A549 (cell line): ENCODE data around the gene ELOB. TPM values are rescaled to one million over a fixed set of nuclear protein-coding genes. Genes with fewer than 3 reads are reported as not detected.
"Not testable (repeated sequence)": the region's sequence is repeated elsewhere in the genome, so short reads cannot be mapped to it uniquely, and the experiment has no call there.

Experiments used
- ATAC-seq, 2 experiments: fragments of 200-7000 bp in 1 of 2; fragments of >200 bp in 1 of 2; cut with Nextera tagmentation in 1 of 2; cut with Tn5 transposase in 1 of 2; 3 replicates each; pipeline versions ENCODE4 v1.8.0 to v1.9.1; 2018 to 2020; ENCODE audit warnings: mild to moderate bottlenecking in 1 of 2, moderate library complexity in 1 of 2
- CTCF ChIA-PET: fragments of 300-600 bp; sonication (Branson Sonifier 250); formaldehyde crosslinking; extraction: SDS; loops from one replicate; lab custom pipeline; 2021; ENCODE audit warnings: antibody characterized with exemption, inconsistent platforms; lab: Yijun Ruan, JAX
- POLR2A ChIA-PET: fragments of 350-600 bp; formaldehyde crosslinking; extraction: SDS; loops from one replicate; lab custom pipeline; 2021; ENCODE audit warnings: antibody characterized with exemption, inconsistent platforms; lab: Yijun Ruan, JAX
- DNase-seq, 2 experiments: peaks; one replicate each; pipeline versions ENCODE4 v3.0.0 to v3.0.0-alpha.2; 2011 to 2016; ENCODE audit warnings: low read depth in 1 of 2, low spot score in 1 of 2
- FAIRE-seq: peaks from 2 replicates; lab custom pipeline; 2011; peaks lifted over from hg19 to GRCh38; lab: Jason Lieb, UNC
- H3K27ac ChIP-seq, 2 experiments: fragments of >200 bp; sonication (Bioruptor Twin); formaldehyde crosslinking; 3 replicates each; pipeline ENCODE4 v1.5.1; 2016 to 2017
- H3K4me1 ChIP-seq: fragments of >200 bp; sonication (Bioruptor Twin); formaldehyde crosslinking; 3 replicates; pipeline ENCODE4 v1.6.1; 2016
- H3K4me2 ChIP-seq: fragments of >200 bp; sonication (Bioruptor Twin); formaldehyde crosslinking; 3 replicates; pipeline ENCODE4 v1.6.1; 2016
- H3K4me3 ChIP-seq: fragments of >200 bp; sonication (Bioruptor Twin); formaldehyde crosslinking; 3 replicates; pipeline ENCODE4 v1.5.1; 2016
- H3K9me3 ChIP-seq: fragments of >200 bp; sonication (Bioruptor Twin); formaldehyde crosslinking; 3 replicates; pipeline ENCODE4 v1.6.1; 2016
- WGBS: methylation state at CpG from one replicate; pipeline ENCODE4 v1.1.6; 2017; ENCODE audit errors: missing lambda C conversion rate; 5-methylcytosine and 5-hydroxymethylcytosine counted together
- polyA plus RNA-seq, 4 experiments: library from polyadenylated mRNA; depleted of rRNA in 3 of 4; stranded (reverse); fragments of >200 nt; fragmentation: RNase III in 1 of 4; extraction: RNeasy Plus Mini Kit Qiagen cat#74134 plus additional on column Dnase treatment in 1 of 4; gene quantifications; 2 replicates in 3 of 4; 3 replicates in 1 of 4; pipeline ENCODE4 v1.2.3, GENCODE V29; 2011 to 2017
- small RNA-seq, 6 experiments: library from RNA; depleted of rRNA; stranded (forward); fragments of <200 nt; gene quantifications; one replicate each; pipeline ENCODE3, GENCODE V24; 2012

Gene ELOB
- polyA plus RNA-seq, 2 of the 4 experiments (the other 2 are of a cell fraction) = 136 to 494 TPM

- H3K9me3 ChIP-seq, DNase-seq, ATAC-seq, POLR2A ChIA-PET, FAIRE-seq: not testable (repeated sequence)
- Histone ChIP-seq H3K27ac (peak overlapping the region; percentile 94 to 99), H3K4me1 (peaks cover 28% of the 10 kb centered on the region; the same call in 2 of the 3 replicates), H3K4me2 (peak overlapping the region; percentile 85), H3K4me3 (peak overlapping the region; percentile 88)
- CTCF ChIA-PET = interaction anchor here (0.8 to 1.5 kb wide), 3 partner anchors 9 to 146 kb away, joined by 3 to 5 read pairs (median 5); no protein-coding TSS in a partner anchor
- WGBS = 53% methylated on average over 14 of the region's 14 CpGs
Measured at GRCh38 chr16:2721634-2722173, 55.4 kb downstream of the ELOB start.

Small RNA genes lying within 50 kb of the gene (small RNA-seq; reads per million reads assigned to genes)
- 0 to 5.2 (median 1.1) reads per million in 6 experiments for gene SNORA3C

Other genes starting within 250 kb of the ELOB start
- not detected in 2 replicates for gene CEMP1, start 245.9 kb downstream of the ELOB start, polyA plus RNA-seq (2011; rRNA removed)
- gene CEMP1, start 245.9 kb downstream of the ELOB start, polyA plus RNA-seq (2017; fragmentation: RNase III; extraction: RNeasy Plus Mini Kit Qiagen cat#74134 plus additional on column Dnase treatment) = not detected in 3 replicates
- gene PDPK1, start 239.3 kb downstream of the ELOB start, polyA plus RNA-seq (2011; rRNA removed) = 29.7 and 38.1 TPM in 2 replicates
- 17.3 to 17.8 TPM (median 17.7 TPM) in 3 replicates for gene PDPK1, start 239.3 kb downstream of the ELOB start, polyA plus RNA-seq (2017; fragmentation: RNase III; extraction: RNeasy Plus Mini Kit Qiagen cat#74134 plus additional on column Dnase treatment)
- gene KCTD5, start 94.8 kb downstream of the ELOB start, polyA plus RNA-seq (2011; rRNA removed) = 22.4 and 26.1 TPM in 2 replicates
- gene KCTD5, start 94.8 kb downstream of the ELOB start, polyA plus RNA-seq (2017; fragmentation: RNase III; extraction: RNeasy Plus Mini Kit Qiagen cat#74134 plus additional on column Dnase treatment) = 22.8 to 26.3 TPM (median 22.9 TPM) in 3 replicates
- gene PRSS27, start 57.1 kb downstream of the ELOB start, polyA plus RNA-seq (2011; rRNA removed) = 1.00 and 1.1 TPM in 2 replicates
- gene PRSS27, start 57.1 kb downstream of the ELOB start, polyA plus RNA-seq (2017; fragmentation: RNase III; extraction: RNeasy Plus Mini Kit Qiagen cat#74134 plus additional on column Dnase treatment) = 0.62 to 1.3 TPM (median 1.2 TPM) in 3 replicates
- gene SRRM2, start 24.6 kb downstream of the ELOB start, polyA plus RNA-seq (2011; rRNA removed) = 167 and 231 TPM in 2 replicates
- 473 to 527 TPM (median 512 TPM) in 3 replicates for gene SRRM2, start 24.6 kb downstream of the ELOB start, polyA plus RNA-seq (2017; fragmentation: RNase III; extraction: RNeasy Plus Mini Kit Qiagen cat#74134 plus additional on column Dnase treatment)
- not detected in 2 replicates for gene PRSS33, start 10.3 kb upstream of the ELOB start, polyA plus RNA-seq (2011; rRNA removed)
- 0.04 to 0.05 TPM in 2 of 3 replicates, not detected in the other for gene PRSS33, start 10.3 kb upstream of the ELOB start, polyA plus RNA-seq (2017; fragmentation: RNase III; extraction: RNeasy Plus Mini Kit Qiagen cat#74134 plus additional on column Dnase treatment)
- not detected in 2 replicates for gene PRSS41, start 21.2 kb upstream of the ELOB start, polyA plus RNA-seq (2011; rRNA removed)
- not detected in 3 replicates for gene PRSS41, start 21.2 kb upstream of the ELOB start, polyA plus RNA-seq (2017; fragmentation: RNase III; extraction: RNeasy Plus Mini Kit Qiagen cat#74134 plus additional on column Dnase treatment)
- gene PRSS21, start 40.0 kb upstream of the ELOB start, polyA plus RNA-seq (2011; rRNA removed) = 0.16 and 0.23 TPM in 2 replicates
- gene PRSS21, start 40.0 kb upstream of the ELOB start, polyA plus RNA-seq (2017; fragmentation: RNase III; extraction: RNeasy Plus Mini Kit Qiagen cat#74134 plus additional on column Dnase treatment) = 0.08 to 0.12 TPM in 2 of 3 replicates, not detected in the other
- 0.85 and 0.86 TPM in 2 replicates for gene ZG16B, start 53.0 kb upstream of the ELOB start, polyA plus RNA-seq (2011; rRNA removed)
- gene ZG16B, start 53.0 kb upstream of the ELOB start, polyA plus RNA-seq (2017; fragmentation: RNase III; extraction: RNeasy Plus Mini Kit Qiagen cat#74134 plus additional on column Dnase treatment) = 0.40 to 0.59 TPM (median 0.54 TPM) in 3 replicates
- not detected in 2 replicates for gene PRSS22, start 80.9 kb upstream of the ELOB start, polyA plus RNA-seq (2011; rRNA removed)
- 0.10 to 0.33 TPM in 2 of 3 replicates, not detected in the other for gene PRSS22, start 80.9 kb upstream of the ELOB start, polyA plus RNA-seq (2017; fragmentation: RNase III; extraction: RNeasy Plus Mini Kit Qiagen cat#74134 plus additional on column Dnase treatment)
- 22.7 and 23.2 TPM in 2 replicates for gene FLYWCH2, start 105.9 kb upstream of the ELOB start, polyA plus RNA-seq (2011; rRNA removed)
- 40.1 to 42.1 TPM (median 41.2 TPM) in 3 replicates for gene FLYWCH2, start 105.9 kb upstream of the ELOB start, polyA plus RNA-seq (2017; fragmentation: RNase III; extraction: RNeasy Plus Mini Kit Qiagen cat#74134 plus additional on column Dnase treatment)
- gene FLYWCH1, start 134.7 kb upstream of the ELOB start, polyA plus RNA-seq (2011; rRNA removed) = 9.3 and 10.6 TPM in 2 replicates
- 20.5 to 22.5 TPM (median 22.3 TPM) in 3 replicates for gene FLYWCH1, start 134.7 kb upstream of the ELOB start, polyA plus RNA-seq (2017; fragmentation: RNase III; extraction: RNeasy Plus Mini Kit Qiagen cat#74134 plus additional on column Dnase treatment)
- gene KREMEN2, start 187.0 kb upstream of the ELOB start, polyA plus RNA-seq (2011; rRNA removed) = 0.28 and 0.35 TPM in 2 replicates
- gene KREMEN2, start 187.0 kb upstream of the ELOB start, polyA plus RNA-seq (2017; fragmentation: RNase III; extraction: RNeasy Plus Mini Kit Qiagen cat#74134 plus additional on column Dnase treatment) = 1.4 to 1.6 TPM (median 1.5 TPM) in 3 replicates
- gene PAQR4, start 192.1 kb upstream of the ELOB start, polyA plus RNA-seq (2011; rRNA removed) = 8.0 and 9.0 TPM in 2 replicates
- 17.5 to 18.6 TPM (median 18.5 TPM) in 3 replicates for gene PAQR4, start 192.1 kb upstream of the ELOB start, polyA plus RNA-seq (2017; fragmentation: RNase III; extraction: RNeasy Plus Mini Kit Qiagen cat#74134 plus additional on column Dnase treatment)
- gene PKMYT1, start 203.2 kb upstream of the ELOB start, polyA plus RNA-seq (2011; rRNA removed) = 8.4 and 10.5 TPM in 2 replicates
- gene PKMYT1, start 203.2 kb upstream of the ELOB start, polyA plus RNA-seq (2017; fragmentation: RNase III; extraction: RNeasy Plus Mini Kit Qiagen cat#74134 plus additional on column Dnase treatment) = 50.5 to 55.2 TPM (median 52.5 TPM) in 3 replicates
- gene CLDN9, start 235.6 kb upstream of the ELOB start, polyA plus RNA-seq (2011; rRNA removed) = 0.03 and 0.12 TPM in 2 replicates
- 0.06 to 0.16 TPM (median 0.12 TPM) in 3 replicates for gene CLDN9, start 235.6 kb upstream of the ELOB start, polyA plus RNA-seq (2017; fragmentation: RNase III; extraction: RNeasy Plus Mini Kit Qiagen cat#74134 plus additional on column Dnase treatment)
- gene CLDN6, start 240.9 kb upstream of the ELOB start, polyA plus RNA-seq (2011; rRNA removed) = 0.11 TPM in 1 of 2 replicates, not detected in the other
- 0.13 to 0.25 TPM (median 0.20 TPM) in 3 replicates for gene CLDN6, start 240.9 kb upstream of the ELOB start, polyA plus RNA-seq (2017; fragmentation: RNase III; extraction: RNeasy Plus Mini Kit Qiagen cat#74134 plus additional on column Dnase treatment)
- 89.0 and 111 TPM in 2 replicates for gene TNFRSF12A, start 243.1 kb upstream of the ELOB start, polyA plus RNA-seq (2011; rRNA removed)
- 295 to 325 TPM (median 314 TPM) in 3 replicates for gene TNFRSF12A, start 243.1 kb upstream of the ELOB start, polyA plus RNA-seq (2017; fragmentation: RNase III; extraction: RNeasy Plus Mini Kit Qiagen cat#74134 plus additional on column Dnase treatment)
- gene HCFC1R1, start 246.7 kb upstream of the ELOB start, polyA plus RNA-seq (2011; rRNA removed) = 46.4 and 60.3 TPM in 2 replicates
- gene HCFC1R1, start 246.7 kb upstream of the ELOB start, polyA plus RNA-seq (2017; fragmentation: RNase III; extraction: RNeasy Plus Mini Kit Qiagen cat#74134 plus additional on column Dnase treatment) = 131 to 199 TPM (median 179 TPM) in 3 replicates
- 31.8 and 32.5 TPM in 2 replicates for gene THOC6, start 246.8 kb upstream of the ELOB start, polyA plus RNA-seq (2011; rRNA removed)
- gene THOC6, start 246.8 kb upstream of the ELOB start, polyA plus RNA-seq (2017; fragmentation: RNase III; extraction: RNeasy Plus Mini Kit Qiagen cat#74134 plus additional on column Dnase treatment) = 48.7 to 56.5 TPM (median 53.2 TPM) in 3 replicates